GM19455 (cell line): ENCODE data around the gene MMP23B.

Experiments
- ATAC-seq: cut with Tn5 transposase; IDR thresholded peaks from one replicate; pipeline ENCODE4 v1.9.1; 2021; ENCODE audit not compliant: unreplicated experiment

Gene MMP23B

GRCh38 chr1:1618396-1619068 lies 13.4 kb upstream of the MMP23B start:
- no peak for ATAC-seq

GRCh38 chr1:1619917-1620361 lies 12.0 kb upstream of the MMP23B start:
- ATAC-seq: no peak

GRCh38 chr1:1620433-1621139 lies 11.4 kb upstream of the MMP23B start:
- no peak for ATAC-seq

- no peak for ATAC-seq
Measured at GRCh38 chr1:1621173-1622009, 10.6 kb upstream of the MMP23B start.

- ATAC-seq: no peak
Measured at GRCh38 chr1:1622010-1622787, 9.8 kb upstream of the MMP23B start.

GRCh38 chr1:1622788-1623094 lies 9.2 kb upstream of the MMP23B start:
- no peak for ATAC-seq

GRCh38 chr1:1623181-1623630 lies 8.8 kb upstream of the MMP23B start:
- ATAC-seq: no peak

GRCh38 chr1:1623631-1624442 lies 8.1 kb upstream of the MMP23B start:
- ATAC-seq: no peak

- no peak for ATAC-seq
Measured at GRCh38 chr1:1624443-1625403, 7.2 kb upstream of the MMP23B start.

GRCh38 chr1:1625404-1625775 lies 6.6 kb upstream of the MMP23B start:
- ATAC-seq: no peak

- no peak for ATAC-seq
Measured at GRCh38 chr1:1625824-1626206, 6.2 kb upstream of the MMP23B start.

GRCh38 chr1:1626207-1627141 lies 5.5 kb upstream of the MMP23B start:
- no peak for ATAC-seq

GRCh38 chr1:1627261-1627828 lies 4.6 kb upstream of the MMP23B start:
- no peak for ATAC-seq

- ATAC-seq: no peak
Measured at GRCh38 chr1:1627829-1628753, 3.9 kb upstream of the MMP23B start.

GRCh38 chr1:1628754-1629429 lies 3.1 kb upstream of the MMP23B start:
- ATAC-seq: no peak
